DMS153 (cell line): Measurements from ENCODE around the gene HMOX1.

Experiments used
- DNase-seq: peaks from one replicate; lab custom pipeline; 2025; lab: John Stamatoyannopoulos, UW

The HMOX1 gene

DNA sequence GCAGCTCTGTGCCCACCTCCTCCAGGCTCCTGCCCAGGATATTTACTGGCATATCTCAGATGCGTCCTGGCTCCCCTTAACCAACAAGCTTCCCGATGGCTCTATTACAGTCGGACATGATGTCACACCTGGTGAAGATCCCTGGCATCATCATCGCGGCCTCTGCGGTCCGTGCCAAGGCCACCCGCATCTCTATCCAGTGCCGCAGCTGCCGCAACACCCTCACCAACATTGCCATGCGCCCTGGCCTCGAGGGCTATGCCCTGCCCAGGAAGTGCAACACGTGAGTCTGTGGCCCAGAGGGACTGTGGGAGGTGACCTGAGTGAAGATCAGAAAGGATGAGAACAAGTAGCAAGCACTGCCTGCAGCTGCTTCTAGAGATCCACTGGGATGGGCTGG is 25.5 kb downstream of the HMOX1 start:
- no peak for DNase-seq

DNA sequence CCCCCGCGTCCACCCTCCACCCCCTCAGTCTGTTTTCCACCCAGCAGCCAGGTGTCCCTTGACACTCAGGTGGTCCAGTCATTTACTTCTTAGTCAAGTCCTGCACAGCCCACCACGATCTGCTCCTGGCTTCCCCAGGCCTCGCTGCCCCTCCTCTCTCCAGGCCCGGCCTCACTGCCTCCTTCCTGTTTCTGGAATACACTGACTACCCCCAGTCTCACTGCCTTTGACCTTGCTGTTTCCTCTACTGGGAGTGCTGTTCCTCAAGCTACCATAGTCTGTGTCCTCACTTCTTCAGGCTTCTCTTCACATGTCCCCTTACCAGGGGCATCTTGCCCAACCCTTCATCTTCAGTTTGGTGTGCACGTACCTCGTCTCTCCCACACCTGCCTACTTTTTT is 26.5 kb downstream of the HMOX1 start:
- no peak for DNase-seq

DNA sequence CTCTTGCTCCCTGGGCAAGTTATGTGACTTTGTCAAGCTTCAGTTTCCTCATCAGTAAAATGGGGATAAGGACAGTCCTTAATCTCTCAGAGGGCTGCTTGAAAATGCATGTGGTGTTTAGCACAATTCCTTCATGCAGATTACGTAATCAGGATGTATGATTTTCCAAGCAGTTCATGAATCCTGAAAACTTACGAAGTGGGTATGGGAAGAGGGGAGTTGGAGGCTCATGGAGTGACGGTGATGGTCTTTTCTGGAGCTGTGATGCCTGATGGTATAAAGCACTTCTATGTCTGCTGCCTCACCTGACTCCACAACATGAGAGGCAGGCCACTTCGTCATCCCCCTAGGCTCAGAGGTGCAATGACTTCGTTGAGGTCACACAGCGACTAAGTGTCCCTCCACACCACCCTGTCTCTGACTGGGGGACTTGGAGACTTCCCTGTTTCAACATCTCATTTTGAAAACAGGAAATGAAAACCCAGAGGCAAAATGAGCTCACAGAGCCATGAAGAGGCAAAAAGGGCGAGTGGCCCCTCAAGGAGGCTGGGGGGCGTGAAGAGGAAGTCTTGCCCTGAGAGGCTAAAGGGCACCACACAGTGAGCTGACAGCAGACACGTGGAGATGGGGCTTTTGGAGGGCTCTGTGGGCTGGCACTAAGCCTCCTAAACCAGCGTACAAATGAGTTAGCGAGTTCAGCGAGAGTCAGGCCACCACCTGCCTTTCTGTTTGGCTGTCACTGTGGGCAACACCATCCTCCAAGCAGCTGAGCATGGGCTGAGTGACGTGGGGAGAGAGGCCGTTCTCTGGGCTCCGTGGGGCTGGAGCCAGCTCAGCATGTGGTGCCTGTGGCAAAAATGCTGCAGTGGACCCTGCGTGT is 29.1 kb downstream of the HMOX1 start:
- no peak for DNase-seq

DNA sequence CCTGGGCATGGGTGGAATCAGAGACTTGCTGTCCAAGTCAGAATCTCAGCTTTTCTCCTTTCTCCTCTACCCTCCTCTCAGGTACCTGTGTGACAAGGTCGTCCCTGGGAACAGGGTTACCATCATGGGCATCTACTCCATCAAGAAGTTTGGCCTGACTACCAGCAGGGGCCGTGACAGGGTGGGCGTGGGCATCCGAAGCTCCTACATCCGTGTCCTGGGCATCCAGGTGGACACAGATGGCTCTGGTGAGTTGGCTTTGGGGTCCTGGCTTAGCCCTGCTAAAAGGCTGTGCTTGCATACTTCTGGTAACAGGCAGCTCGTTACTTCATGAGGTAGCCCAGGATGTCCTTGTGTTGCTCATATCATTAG is 29.8 kb downstream of the HMOX1 start:
- DNase-seq = no peak

DNA sequence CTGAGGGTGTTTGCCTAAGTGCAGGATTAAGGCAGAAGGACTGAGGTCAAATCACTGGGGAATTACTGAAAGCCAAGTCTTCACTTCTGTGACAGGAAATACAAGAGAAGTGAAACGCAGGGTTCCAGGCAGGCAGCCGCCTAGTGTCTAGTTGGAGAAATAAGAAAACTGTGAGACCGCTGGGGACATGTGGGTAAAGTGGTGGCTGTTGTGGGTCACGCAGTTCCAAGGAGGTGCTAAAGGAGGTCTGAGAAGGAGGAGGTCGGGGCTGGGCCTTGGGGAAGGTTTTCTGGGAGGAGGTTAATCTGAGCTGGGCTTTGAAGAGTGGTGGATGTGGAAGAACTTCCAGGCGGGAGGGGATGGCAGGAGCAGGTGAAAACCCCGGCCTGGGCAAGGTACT is 30.2 kb downstream of the HMOX1 start:
- no peak for DNase-seq

DNA sequence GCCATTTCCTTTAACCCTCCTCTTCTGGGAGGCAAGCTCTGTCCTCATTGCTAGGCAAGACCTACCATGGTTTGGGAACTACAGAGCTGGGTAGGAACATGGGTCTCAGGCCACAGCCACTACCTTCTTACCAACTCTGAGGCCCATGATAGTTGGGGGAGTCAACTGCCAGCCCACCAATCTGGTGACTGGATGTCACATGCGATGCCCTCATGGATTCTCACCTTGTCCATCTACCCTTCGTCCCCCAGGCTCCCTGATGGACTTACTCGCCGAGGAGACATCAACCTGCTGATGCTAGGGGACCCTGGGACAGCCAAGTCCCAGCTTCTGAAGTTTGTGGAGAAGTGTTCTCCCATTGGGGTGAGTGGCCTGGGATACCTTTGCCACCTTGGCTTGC is 32.7 kb downstream of the HMOX1 start:
- DNase-seq = no peak

DNA sequence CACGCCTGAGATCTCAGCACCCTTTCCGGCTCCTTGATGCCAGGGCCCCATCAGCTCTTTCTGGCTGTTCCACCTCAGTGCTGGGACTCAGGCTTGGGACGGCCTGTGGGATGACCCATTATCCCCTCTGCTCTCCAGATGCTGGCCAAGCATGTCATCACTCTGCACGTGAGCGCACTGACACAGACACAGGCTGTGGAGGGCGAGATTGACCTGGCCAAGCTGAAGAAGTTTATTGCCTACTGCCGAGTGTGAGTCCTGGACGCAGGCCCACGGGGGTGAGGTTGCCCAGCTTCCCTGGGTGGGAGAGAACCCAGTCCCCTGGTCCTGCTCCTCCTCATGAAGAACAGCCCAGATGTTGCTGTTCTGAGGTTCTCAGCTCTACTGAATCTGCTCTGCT is 36.7 kb downstream of the HMOX1 start:
- no peak for DNase-seq

DNA sequence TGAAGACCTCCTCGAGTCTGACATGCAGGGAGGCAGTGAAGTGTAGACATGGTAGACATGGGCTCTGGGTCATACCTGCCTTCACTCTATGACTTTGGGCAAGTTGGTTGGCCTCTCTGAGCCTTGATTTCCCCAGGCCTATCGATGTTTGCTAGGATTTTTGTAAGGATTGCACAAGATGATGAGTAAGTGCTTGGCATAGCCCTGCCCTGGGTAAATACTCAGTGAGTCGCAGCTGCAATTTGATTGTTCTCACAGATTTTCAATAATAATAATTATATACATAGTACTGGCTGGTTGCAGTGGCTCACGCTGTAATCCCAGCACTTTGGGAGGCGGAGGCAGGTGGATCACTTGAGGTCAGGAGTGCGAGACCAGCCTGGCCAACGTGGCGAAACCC is 37.2 kb downstream of the HMOX1 start:
- no peak for DNase-seq

DNA sequence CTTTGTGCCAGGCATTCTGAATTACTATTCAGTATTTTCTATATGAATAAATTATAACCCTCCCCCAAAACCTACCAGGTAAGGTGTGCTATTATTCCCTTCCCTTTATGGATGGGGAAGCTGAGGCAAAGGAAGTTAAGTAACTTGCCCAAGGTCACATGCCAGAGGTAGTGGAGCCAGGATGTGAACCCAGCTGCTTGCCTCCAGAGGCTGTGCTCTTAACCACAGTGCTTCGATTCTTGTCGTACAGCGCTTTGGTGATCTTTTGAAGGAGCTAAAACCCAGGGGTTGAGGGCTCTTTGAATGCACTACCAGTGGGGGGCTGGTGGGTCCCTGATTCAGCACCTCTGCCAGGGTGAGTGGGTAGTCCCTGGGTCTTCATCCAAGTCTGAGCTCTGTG is 37.8 kb downstream of the HMOX1 start:
- no peak for DNase-seq

DNA sequence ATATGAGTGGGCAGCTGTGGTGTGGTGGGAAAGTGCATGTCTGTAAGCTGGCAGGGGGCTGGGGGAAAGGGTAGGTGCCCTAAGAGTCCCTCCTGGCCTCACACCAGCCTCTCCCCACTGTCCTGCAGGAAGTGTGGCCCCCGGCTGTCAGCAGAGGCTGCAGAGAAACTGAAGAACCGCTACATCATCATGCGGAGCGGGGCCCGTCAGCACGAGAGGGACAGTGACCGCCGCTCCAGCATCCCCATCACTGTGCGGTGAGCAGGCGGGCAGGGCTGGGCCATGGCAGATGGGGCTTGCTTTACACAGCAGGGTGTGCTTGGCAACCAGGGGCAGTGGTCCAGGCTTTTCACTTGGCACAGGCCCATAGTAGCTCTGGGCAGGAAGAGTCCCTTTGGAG is 38.9 kb downstream of the HMOX1 start:
- no peak for DNase-seq

DNA sequence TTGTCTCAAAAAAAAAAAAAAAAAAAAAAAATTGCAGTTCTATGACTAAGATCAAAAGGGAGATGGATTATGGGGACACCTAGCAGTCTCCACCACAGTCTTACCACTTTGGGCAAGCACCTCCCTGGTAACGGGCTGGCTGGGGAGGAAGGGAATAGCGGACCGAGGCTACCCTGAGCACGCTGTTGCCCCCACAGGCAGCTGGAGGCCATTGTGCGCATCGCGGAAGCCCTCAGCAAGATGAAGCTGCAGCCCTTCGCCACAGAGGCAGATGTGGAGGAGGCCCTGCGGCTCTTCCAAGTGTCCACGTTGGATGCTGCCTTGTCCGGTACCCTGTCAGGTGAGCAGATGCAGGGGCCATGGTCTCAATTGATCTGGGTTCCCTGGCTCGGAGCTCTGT is 40.2 kb downstream of the HMOX1 start:
- no peak for DNase-seq

DNA sequence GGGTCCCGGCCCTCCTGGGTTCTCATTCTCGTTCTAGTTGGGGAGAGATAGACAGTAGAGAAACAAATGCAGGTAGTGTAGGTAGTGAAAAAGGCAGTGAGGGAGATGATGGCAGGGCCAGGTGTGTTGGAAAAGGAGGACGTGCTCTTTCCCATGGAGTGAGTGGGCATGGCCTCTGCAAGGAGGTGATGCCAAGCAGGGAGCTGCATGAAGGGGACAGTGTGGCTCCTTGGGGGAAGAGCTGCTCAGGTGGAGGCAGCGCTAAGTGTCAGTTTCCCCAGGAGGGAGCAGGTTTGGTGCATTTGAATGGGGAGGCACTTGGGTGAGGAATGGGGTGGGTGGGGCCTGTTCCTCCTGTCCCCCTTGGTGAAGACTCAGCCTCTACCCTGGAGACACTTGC is 41.2 kb downstream of the HMOX1 start:
- DNase-seq = no peak

DNA sequence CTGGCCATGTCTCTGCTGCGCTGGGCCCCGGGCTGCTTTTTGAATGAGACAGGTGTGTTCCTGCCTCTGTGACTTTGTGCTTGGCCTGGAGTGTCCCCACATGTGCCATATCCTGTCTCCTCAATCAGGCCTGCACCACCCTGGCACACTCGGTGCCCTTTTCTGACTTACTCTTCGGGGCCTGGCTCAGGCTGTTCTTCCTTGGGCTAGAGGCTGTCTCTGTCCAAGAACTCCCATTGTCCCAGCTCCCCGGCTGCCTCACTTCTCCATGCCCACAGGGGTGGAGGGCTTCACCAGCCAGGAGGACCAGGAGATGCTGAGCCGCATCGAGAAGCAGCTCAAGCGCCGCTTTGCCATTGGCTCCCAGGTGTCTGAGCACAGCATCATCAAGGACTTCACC is 42.0 kb downstream of the HMOX1 start:
- DNase-seq = no peak

DNA sequence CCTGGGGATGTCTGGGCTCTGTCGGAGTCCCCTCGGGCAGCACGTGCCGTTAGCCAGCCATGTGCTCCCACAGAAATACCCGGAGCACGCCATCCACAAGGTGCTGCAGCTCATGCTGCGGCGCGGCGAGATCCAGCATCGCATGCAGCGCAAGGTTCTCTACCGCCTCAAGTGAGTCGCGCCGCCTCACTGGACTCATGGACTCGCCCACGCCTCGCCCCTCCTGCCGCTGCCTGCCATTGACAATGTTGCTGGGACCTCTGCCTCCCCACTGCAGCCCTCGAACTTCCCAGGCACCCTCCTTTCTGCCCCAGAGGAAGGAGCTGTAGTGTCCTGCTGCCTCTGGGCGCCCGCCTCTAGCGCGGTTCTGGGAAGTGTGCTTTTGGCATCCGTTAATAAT is 43.2 kb downstream of the HMOX1 start:
- DNase-seq = no peak

DNA sequence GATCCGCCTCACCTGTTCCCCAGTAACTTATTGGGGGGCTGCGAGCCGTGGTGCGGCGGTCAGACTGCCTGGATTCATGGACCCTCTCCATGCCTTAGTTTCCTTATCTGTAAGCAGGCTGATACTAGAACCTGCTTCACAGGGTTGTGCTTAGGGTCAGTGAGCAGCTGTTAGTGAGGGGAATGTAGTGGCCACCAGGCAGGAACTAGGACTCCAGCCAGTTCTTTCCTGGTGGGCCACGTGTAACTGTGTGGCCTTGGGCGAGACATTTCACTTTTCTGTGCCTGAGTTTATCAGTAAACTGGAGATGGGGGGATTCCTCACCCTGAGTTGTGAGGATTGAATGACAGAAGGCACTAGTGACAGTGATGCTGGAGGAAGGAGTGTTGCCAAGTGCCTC is 43.9 kb downstream of the HMOX1 start:
- DNase-seq = no peak

DNA sequence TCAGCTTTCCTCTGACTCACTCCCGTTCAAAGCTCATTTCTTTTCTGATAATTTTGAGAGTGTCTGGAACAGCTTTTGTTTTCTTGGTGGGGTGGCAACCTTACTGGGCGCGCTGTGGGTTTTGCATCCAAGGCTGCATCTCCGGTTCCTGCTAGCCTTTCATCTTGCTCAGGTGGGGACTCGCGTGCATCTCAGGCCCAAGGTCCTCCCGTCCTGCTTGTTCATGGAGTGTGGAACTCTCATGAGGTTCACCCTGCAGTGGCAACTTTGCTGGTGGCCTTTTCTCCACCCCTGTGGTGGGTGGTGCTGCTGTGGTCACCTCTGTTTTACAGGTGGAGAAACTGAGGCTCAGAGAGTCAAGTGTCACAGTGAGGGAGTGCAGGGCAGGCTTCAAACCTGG is 44.6 kb downstream of the HMOX1 start:
- DNase-seq = no peak

DNA sequence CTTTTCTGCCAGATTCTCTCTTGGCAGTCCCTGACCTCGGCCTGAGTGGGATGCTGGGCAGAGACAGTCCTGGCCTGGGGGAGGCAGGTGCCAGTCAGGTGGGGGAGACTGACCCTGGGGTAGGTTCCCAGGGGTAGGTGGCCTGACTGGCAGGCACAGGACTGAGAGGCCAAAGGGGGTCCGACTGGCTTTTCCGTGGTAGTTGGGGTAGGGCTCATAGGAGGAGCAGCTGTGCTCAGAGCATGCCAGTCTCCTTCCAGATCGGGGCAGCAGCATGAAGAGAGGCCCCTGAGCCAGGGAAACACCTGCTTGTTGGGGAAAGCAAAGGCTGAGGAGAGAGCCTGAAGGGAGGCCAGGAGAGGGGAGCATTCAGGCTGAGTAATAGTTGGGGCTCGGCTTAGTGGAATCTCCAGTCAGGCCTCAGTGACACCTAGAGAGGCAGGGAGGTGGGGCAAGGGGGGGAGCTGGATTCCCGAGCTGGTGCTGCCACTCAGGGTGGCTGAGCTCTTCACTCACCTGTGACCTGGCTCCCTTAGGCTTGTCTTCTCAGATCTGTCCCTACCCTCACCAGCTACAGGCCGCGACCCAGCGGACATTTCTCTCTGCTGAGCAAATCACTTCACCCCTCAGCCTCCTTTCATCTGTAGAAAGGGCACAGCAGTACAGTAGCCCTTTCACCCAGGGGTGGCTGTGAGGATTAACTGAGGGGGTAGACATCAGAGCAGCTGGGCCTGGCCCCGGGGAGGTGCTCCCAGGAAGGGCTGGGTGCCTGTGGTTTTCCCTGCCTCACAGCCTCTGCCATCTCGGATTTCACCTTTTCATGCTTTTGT is 45.3 kb downstream of the HMOX1 start:
- DNase-seq = peak; percentile 71

DNA sequence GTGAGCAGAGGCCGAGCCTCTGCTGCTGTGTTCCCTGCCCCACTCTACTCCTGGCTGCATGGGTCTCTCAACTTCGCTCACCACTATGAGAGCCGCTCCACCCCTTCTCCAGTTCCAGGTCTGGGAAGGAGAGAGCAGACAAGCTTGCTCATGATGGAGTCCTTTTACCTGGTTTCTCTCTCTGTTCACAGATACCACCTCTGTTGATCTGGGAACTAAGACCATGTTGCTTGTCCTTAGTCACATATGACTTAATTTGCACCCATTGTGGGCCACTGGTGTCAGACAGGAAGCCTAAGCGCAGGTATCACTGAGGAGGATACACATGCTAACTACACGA is 45.9 kb downstream of the HMOX1 start:
- DNase-seq = no peak

DNA sequence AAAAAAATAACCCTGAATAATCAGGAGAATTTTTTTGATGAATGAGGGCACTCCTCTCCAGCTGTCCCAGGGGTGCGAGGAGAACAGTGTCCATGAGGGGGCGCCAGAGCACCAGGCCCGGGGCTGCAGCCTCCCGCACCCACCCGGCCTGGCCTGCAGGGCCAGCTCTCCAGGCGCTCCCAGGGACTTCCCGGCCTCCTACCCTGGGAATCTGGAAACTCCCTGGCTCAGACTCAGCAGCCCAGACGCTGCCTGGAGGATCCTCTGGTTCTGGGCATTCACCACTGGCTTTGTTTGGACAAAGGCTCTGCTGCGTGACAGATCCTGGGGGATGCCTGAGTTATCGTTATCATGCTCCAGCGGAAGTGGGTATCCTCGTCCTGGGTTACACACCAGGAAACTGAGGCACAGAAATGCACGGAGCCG is 50.0 kb downstream of the HMOX1 start:
- peak; percentile 68 for DNase-seq

DNA sequence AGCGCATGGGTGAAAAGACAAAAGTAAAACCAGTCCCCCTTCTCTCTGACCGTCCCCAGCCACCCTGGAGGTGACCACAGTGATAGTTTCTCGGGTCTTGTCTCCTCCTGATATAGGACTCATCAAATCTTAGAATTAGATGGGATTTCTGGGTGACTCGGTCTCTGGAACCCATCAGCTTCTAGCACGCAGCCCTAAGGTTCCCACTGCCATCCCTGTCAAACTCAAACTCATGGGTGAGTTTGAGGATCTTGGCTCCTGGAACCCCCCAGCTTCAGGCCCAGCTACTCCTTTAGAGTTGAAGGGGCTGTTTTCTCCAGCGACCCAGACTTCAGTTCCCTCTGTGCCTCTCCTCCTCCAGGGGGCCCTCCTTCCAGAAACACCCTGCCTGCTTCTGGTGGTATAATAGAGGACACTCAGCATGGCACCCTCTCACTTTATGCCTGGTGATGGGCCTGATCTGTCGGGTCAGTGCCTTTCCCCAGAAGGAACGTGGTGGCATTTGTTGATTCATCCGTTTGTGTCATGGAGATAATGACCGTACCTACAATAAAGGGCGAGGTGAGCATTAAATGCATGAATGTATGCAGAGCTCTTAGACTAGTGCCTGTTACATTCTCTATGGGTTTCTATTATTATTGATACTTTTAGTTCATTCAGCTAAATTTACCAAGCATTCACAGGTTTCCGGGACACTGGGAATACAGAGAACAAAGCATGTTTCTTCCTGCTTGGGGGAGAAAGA is 50.8 kb downstream of the HMOX1 start:
- no peak for DNase-seq

DNA sequence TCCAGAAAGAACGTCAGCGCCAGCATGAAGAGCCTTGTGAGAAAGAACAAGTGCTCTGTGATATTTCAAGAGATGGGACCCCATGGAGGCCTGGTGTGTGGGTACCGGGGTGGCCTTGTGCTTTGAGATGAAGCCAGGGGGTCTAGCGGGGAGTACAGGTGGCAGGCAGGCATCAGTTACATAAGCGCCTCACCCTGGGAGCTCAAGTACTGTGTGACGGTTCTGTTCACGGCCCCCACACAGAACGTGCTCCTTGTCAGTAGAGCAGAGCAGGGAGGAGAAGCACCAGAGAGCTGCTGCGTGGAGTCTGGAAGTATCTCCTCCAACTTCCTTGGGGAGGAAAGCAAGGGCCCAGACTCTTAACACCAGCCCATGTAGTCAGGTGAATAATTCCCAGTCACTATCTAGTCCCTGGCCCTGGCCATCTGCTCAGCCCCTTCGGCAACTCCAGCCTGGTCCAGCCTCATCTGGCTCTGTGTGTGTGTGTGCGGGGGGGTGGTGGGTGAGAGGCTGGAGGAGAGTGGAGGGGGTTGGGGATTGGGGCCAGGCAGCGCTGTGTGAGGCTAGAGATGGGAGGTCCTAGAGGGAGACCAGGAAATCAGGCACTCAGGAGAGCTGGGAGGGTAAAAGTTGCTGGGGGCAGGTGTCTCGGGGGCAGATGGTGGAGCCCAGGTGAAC is 51.5 kb downstream of the HMOX1 start:
- no peak for DNase-seq

DNA sequence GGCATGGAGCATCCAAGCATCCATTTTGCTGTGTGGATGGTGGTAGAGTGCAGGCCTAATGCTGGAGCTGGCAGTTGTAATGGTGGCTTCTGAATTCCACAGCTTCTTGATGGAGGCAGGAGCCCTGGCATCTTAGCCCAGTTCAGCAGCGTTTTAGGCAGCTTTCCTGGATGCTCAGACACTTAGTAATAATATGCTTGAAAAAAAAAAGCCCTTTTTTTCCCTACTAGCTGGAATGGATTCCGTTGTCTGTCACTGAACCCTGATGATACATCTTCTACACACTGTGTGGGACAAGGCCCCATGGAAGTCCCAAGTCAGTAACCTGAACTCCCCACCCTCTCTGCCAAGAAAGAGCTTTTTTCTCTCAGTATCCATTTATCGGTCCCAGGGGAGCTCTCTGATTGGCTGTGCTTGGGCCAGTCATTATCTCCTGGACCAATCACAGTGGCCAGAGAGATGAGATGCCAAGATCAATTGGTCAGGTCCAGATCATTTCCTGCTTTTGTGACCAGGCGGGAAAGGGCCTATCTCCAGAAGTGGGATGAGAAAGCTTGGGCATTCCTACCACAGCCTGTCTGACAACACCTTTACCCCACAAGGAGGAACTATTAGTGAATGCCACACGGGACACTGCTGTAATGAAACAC is 53.3 kb downstream of the HMOX1 start:
- no peak for DNase-seq
